Measurements from ENCODE around the gene AOPEP.

GRCh38 chr9:94798708-94799107 lies 72.2 kb downstream of the AOPEP start:
- TF ChIP-seq EZH2 (IDR thresholded peaks at IDR 0.05; ENCODE audit: borderline replicate concordance, low read length) (no peak), CTCF (conservative IDR thresholded peaks at IDR 0.05 in 1 of 2, IDR thresholded peaks at IDR 0.05 in 1 of 2; ENCODE audit: extremely low read depth in 1 of 2, insufficient read depth in 1 of 2, low read depth in 1 of 2, low read length in 2 of 2) (no peak)

All from mammary epithelial cell (primary cell).